HS-5 (cell line): ENCODE results near the gene ZDHHC5.
"Not testable (repeated sequence)": the region's sequence is repeated elsewhere in the genome, so short reads cannot be mapped to it uniquely, and the experiment has no call there.

Experiments used
- DNase-seq: peaks from one replicate; pipeline ENCODE4 v3.0.0-alpha.2; 2012; ENCODE audit warnings: low read depth

ZDHHC5 gene

DNA sequence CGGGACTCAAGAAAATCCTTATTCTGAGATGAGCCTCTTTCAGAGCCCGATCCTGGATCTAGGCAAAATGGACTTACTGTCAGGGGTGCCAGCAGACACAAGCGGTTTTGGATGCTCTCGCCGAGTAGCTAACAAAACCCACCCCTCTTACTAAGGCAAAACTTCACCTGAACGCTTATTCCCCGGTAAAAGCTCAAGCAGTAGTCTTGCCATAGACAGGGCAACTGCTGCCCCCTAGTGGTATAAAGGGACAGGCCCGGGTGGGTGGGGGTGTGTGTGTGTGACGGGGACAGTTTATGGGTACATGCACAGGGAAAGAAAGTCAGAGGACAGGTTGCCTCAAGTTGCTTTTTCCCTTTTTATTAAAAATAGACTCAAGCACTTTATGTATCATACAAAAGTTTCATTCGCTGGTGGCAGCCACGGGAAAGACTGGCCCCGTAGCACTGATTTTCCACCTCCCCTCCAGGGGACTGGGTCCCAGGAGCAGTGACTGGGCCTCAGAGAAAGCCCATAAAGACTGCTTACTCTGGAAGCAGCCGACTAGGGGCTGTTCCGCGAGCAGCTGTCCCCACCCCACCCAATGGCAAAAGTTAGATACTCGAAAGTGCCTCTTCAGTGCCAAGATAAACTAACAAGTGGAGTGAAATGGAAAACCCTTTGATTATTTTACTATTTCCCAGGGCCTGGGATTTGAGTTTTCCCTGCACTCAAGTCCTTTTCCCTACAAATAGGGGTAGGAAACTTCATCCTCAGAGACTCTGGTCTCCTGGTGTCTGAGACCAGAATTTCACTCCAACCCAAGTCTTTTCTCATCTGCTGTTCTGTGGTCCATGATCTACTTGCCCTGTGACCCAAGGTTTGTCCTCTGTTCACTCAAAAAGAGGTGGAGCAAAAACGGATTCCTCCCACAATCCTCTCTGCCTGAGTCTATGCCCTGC is 22.9 kb upstream of the ZDHHC5 start:
- DNase-seq = no peak

- DNase-seq = no peak
Measured at GRCh38 chr11:57645689-57646085, 22.2 kb upstream of the ZDHHC5 start.

GRCh38 chr11:57646194-57646798 is 21.6 kb upstream of the ZDHHC5 start:
- DNase-seq = no peak

GRCh38 chr11:57646799-57647303 is 21.1 kb upstream of the ZDHHC5 start:
- no peak for DNase-seq

DNA sequence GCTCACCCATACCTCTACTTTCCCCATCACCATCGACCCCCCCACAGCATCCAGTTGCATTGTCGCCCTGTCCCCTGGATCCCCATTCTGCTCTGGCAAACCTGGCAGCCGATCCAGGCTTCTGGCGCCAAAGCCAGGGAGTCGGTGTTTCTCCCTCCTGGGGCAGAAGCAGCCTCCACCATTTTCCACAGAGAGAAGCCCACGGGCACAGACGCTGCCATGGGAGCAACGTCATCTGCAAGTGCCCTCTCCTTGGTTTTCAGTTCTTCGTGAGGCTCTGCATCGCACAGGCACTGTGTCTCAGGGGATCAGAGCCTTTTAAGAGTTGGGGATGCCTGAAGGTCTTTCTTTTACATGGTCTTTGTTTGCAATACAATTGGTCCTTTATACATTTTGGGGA is 20.5 kb upstream of the ZDHHC5 start:
- DNase-seq = no peak

DNA sequence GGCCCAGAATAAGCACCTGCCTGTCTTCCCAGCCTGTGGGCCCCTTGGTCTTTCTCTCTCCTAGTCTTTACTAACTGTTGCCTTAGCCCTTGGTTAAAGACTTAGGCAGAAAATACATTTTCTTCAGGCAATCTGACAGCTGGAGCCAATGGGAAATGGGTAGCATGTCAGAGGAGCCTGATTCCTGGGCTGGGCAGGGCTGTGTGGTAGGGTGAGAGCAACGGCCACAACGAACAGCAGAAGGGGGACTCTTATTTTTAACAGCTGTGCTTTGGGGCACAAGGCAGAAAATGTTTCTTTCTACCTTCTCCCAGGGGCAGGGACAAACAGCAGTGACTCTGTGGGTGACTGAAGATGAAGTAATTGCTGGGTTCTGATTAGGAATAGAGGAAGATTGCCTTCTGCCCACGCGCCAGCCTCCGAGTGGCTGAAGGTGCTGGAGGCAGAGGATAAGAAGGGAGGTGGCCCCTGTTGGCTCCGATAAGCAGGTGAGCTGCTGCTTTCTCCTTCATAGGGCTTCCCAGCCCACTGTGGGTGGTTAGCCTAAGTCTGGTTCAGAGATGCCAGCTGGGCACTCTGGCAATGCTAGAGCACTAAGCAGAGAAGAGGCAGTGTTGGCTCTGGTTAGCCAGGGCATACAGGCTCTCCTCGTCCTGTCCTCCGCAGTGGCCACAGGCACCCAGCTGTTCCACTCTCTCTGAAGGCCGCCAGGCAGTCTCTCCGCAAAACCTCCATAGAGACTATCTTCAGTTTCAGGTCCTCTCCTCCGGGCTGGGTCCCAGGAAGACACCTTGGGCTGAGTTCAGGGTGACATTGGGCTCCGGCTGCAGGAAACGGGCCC is 19.7 kb upstream of the ZDHHC5 start:
- DNase-seq = no peak

DNA sequence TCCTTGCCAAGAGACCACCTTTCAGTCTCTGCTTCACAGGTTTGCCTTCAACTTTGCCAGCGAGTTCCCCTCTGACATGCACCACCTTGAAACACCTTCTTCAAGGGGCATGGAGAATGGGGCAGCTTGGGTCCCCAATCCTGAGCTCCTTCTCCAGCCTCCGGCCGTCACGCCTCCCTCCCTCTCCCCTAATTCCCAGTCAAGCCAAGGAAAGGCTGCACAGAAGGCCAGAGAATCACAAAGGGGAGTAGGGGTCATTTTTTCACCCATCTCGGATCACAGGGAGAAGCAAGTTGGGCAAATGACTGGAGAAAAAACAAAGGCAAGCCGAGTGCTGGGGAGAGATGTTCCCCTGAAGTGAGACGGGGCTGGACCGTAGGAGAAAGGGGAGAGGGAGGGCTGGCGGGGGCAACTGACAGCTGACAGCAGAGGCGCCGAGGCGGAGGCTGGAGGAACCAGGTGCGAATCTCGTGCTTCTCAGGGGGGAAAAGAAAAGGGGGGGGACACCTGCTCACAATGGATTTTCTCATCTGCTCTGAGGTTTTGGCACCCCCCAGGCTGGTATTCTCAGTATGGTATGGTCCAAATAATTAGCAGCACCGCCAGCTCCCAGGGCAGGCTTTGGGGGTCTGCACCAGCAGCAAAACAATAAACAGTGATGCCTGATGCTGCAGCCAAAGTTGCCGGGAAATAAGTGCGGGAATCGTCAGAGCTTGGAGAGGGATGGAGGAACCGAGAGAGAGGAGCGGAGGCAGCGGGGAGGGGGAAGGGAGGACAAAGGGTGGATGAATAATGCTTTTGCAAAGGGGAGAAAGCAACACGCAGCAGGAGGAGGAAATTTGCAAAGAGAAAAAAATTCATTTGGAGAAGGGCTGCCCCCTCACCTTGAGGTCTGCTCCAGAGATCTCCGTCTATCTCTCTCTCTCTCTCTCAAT is 18.8 kb upstream of the ZDHHC5 start:
- DNase-seq = no peak

DNA sequence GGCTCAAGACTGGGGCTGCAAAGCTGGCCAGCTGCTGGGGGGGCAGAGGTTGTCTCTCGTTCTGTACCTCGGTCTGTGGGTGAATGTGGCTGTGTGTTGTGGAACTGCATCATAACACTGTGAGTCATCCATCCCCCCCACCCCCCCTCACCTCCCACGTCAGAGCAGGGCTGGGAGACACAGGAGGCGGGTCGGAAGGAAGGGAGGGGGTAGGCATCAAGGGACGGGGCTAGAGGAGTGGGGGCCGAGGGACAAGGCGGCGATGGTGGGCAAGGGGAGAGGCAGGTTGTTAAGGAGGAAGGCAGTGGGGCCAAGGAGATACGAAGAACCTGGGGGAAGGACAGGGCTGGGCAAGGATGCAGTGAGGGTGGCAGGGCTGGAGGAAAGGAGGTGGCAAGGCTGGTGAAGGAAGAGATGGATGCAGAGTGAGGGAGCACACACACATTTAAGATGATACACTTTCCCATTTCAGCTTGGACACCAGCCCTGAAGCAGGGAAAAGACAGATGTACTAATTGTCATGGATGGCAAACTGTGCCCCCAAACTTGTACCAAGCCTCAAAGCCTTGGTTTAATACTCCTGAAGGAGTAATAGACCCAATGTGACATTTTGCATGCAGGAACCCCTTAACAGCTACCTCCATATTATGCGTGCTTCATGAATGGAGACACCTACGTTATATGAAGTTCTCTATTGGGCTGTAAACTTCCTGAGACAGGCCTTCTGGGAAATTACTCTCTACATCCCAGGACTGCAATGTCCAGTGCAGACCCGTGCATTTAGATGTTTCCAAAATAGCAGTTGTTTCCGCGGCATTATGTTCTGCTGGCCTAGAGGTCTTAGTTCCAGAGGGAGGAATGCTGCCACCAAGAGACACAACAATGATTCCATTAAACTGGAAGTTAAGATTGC is 17.8 kb upstream of the ZDHHC5 start, which contains the start of gene YPEL4:
Gene YPEL4, minus strand, starts transcription at position 87 of the 913 bp plus-strand sequence. CDS start 2,805 bp downstream, outside the sequence.
- no peak for DNase-seq

- DNase-seq = no peak
Measured at GRCh38 chr11:57650739-57651090, 17.2 kb upstream of the ZDHHC5 start.

DNA sequence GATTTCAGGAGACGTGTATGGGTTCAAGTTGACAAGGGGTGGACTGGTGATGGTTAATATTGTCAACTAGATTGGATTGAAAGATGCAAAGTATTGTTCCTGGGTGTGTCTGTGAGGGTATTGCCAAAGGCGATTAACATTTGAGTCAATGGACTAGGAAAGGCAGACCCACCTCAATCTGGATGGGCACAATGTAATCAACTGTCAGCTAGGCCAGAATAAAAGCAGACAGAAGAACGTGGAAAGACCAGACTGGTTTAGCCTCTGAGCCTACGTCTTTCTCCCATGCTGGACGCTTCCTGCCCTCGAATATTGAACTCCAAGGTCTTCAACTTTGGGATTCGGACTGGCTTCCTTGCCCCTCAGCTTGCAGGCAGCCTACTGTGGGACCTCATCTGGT is 16.5 kb upstream of the ZDHHC5 start:
- no peak for DNase-seq

- not testable (repeated sequence) for DNase-seq
Measured at GRCh38 chr11:57652230-57652629, 15.7 kb upstream of the ZDHHC5 start.

DNA sequence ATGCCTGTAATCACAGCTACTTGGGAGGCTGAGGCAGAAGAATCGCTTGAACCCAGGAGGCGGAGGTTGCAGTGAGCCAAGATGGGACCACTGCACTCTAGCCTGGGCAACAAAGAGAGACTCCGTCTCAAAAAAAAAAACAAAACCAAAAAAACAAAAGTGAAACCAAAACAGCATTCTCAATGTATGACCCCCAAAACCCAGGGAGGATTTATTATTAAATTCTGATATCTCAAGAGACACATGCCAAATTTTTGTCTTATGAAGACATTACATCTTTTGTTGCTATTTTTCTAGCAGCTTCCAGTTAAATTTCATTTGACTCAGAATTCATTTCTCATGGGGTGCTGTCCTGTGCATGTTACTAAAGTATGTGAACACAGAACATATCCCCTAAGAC is 15.3 kb upstream of the ZDHHC5 start:
- no peak for DNase-seq

GRCh38 chr11:57653163-57653562 is 14.8 kb upstream of the ZDHHC5 start:
- no peak for DNase-seq

DNA sequence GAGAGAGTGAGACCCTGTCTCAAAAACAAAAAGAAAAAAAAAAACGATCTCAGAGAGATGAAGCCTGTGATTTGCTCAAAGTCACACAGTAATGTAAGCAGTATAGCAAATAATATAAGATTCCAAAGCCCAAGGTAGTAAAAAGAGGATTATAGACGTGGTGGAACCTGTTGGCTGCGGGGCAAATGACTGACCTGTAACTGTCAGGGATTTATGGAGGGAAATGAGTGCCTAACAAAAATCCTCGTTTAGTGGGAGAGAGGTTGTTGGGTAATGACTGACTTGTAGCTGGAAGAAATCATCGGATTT is 11.1 kb upstream of the ZDHHC5 start:
- DNase-seq = no peak

DNA sequence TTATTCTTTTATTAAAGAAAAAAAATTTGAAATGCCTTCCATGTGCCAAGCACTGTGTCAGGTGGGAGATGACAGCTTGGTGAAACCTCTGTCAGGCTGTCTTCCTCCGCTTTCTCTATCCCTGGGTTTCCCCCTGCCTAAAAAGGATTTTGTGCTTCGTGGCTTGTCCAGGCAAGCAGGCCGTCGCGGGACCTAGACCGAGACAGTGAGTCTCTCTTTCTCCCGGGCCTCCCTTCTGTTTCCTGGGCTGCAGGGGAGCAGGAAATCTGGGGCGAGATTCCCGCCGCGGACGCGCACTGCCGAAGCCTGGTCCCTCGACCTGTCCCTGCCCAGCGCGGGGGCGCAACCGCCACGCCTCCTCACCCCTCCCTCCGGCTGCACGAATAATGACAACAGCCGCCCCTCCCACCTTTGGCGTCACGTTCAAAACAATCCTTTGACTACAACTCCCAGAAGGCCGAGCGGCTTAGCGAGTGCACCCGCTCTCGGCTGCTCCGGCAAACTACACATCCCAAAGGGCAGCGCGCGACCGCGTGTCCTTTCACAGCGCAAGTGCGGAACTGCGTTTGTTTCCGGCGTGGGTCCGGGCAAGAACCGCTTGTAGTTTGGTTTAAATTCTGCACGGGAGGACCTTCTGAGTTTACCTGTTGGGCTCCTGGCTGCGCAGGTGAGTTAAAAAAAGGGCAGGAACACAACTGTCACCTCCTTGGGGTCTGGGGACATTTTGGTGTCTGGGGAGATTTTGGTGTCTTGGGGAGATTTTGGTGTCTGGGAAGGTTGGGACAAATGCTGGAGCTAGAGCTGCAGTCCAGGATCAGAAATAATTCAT is 10.5 kb upstream of the ZDHHC5 start, which contains the start of gene CLP1:
Gene CLP1, plus strand, starts transcription at position 569 of the 829 bp plus-strand sequence. CDS start 1,715 bp downstream, outside the sequence.
- peak; percentile 97 for DNase-seq

GRCh38 chr11:57658023-57658361 is 9.9 kb upstream of the ZDHHC5 start:
- no peak for DNase-seq

DNA sequence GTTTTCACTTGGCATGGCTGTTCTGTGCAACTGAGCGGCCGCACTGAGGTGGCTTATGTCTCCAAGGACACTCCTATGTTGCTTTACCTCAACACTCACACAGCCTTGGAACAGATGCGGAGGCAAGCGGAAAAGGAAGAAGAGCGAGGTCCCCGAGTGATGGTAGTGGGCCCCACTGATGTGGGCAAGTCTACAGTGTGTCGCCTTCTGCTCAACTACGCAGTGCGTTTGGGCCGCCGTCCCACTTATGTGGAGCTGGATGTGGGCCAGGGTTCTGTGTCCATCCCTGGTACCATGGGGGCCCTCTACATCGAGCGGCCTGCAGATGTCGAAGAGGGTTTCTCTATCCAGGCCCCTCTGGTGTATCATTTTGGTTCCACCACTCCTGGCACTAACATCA is 8.2 kb upstream of the ZDHHC5 start:
- no peak for DNase-seq

DNA sequence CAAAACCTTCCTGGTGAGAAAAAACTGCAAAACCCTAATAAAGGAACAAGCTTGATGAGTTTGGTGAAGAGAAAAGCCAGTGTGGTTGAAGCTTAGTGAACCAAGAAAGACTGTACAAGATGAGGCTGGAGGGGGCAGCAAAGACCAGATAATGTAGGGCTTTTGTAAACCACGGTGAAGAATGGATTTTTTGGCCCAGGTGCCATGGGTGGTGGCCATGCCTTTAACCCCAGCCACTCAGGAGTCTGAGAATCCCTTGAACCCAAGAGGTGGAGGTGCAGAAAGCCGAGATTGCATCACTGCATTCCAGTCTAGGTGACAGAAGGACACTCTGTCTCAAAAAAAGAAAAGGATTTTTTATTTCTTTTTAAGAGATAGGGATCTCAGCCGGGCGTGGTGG is 5.0 kb upstream of the ZDHHC5 start:
- DNase-seq = no peak

GRCh38 chr11:57663975-57664374 is 3.9 kb upstream of the ZDHHC5 start:
- DNase-seq = no peak
